ENCODE results near the gene NCAM1. TPM values are rescaled to one million over a fixed set of nuclear protein-coding genes. Genes with fewer than 3 reads are reported as not detected.

Gene NCAM1
- polyA plus RNA-seq, 2 of the 4 experiments (the other 2 are of a cell fraction), result 0.01 to 0.12 TPM

GRCh38 chr11:112961751-112962578, 745 bp downstream of the NCAM1 start:
- ChIA-PET POLR2A (no interaction called here), CTCF (no interaction called here)
- Histone ChIP-seq H3K9me3 (no peaks in the 10 kb centered on the region), H3K27ac (no peak overlapping the region), H3K4me1 (no peaks in the 10 kb centered on the region), H3K4me3 (peak overlapping the region; percentile 44), H3K4me2 (peak overlapping the region; percentile 96)
- DNase-seq (ENCODE audit: low read depth in 1 of 2, low spot score in 1 of 2) (no peak), FAIRE-seq (no peak), ATAC-seq (peak; percentile 35 to 72; a peak in 4 of 6 replicates)
- 2% methylated on average over 44 of the region's 82 CpGs for WGBS (ENCODE audit: missing lambda C conversion rate)
- TF ChIP-seq POLR2A (IDR thresholded peaks at IDR 0.05; ENCODE audit: low read length) (no peak), FOSB (CRISPR knock-in tag; IDR thresholded peaks at IDR 0.05) (no peak), HOXB5 (CRISPR knock-in tag; IDR thresholded peaks at IDR 0.05) (no peak), CHD4 (IDR thresholded peaks at IDR 0.05; ENCODE audit: borderline replicate concordance) (no peak), ZFP36 (IDR thresholded peaks at IDR 0.05; ENCODE audit: borderline replicate concordance, partially characterized antibody) (no peak), CEBPB (IDR thresholded peaks at IDR 0.05) (no peak), BCL3 (IDR thresholded peaks at IDR 0.05) (no peak), REST (IDR thresholded peaks at IDR 0.05) (no peak), EP300 (IDR thresholded peaks at IDR 0.05) (no peak), MAX (IDR thresholded peaks at IDR 0.05) (no peak)

- POLR2A ChIA-PET, result no interaction called here
- FAIRE-seq, result no peak
- peak overlapping the region; percentile 44; the same call in 2 of the 3 replicates for H3K4me3 ChIP-seq
- no peaks in the 10 kb centered on the region for H3K9me3 ChIP-seq
- peak; percentile 18 to 22; a peak in 2 of 6 replicates for ATAC-seq
- H3K27ac ChIP-seq, result no peak overlapping the region
- TF ChIP-seq MYC (IDR thresholded peaks at IDR 0.05; ENCODE audit: borderline replicate concordance, low read length) (no peak), FOSB (CRISPR knock-in tag; IDR thresholded peaks at IDR 0.05) (no peak), HMGXB4 (CRISPR knock-in tag; IDR thresholded peaks at IDR 0.05; ENCODE audit: borderline replicate concordance) (no peak), HOXB13 (CRISPR knock-in tag; IDR thresholded peaks at IDR 0.05; ENCODE audit: low read depth) (no peak), POLR2A (IDR thresholded peaks at IDR 0.05; ENCODE audit: low read length) (no peak), EP300 (IDR thresholded peaks at IDR 0.05) (no peak), CHD2 (IDR thresholded peaks at IDR 0.05; ENCODE audit: low read length, partially characterized antibody) (no peak), MAFK (IDR thresholded peaks at IDR 0.05; ENCODE audit: partially characterized antibody) (no peak), JUNB (IDR thresholded peaks at IDR 0.05) (no peak)
- CTCF ChIA-PET, result no interaction called here
- no peak for DNase-seq (ENCODE audit: low read depth in 1 of 2, low spot score in 1 of 2)
- peak overlapping the region; percentile 96 for H3K4me2 ChIP-seq
- no peaks in the 10 kb centered on the region for H3K4me1 ChIP-seq
- 34% methylated on average over 17 of the region's 67 CpGs for WGBS (ENCODE audit: missing lambda C conversion rate)
Measured at GRCh38 chr11:112962579-112963367, 1.6 kb downstream of the NCAM1 start.

All from A549 (cell line).